Measurements from ENCODE around the gene ZNF511.

The ZNF511 gene

DNA sequence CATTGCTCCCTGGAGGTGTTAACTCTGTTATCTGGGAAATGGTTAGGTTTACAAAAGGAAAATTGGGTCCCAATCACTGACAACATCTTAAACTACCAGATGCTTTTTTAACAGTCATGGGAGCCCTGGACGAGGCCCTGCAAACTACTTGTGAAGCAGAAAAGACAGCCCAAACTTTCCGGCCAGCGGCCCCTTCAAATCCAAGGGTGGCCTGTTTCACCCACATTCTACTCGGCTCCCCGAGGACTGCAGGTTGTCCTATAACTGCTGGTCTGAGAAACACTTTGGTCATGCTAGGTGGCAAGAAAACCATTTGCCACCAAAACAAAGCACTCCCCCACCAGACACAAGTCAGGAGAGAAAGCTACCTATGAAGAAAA lies 2.6 kb upstream of the ZNF511 start:
- TF ChIP-seq ZBTB7A (IDR thresholded peaks at IDR 0.05; ENCODE audit: low read depth) (no peak), RAD21 (IDR thresholded peaks at IDR 0.05; ENCODE audit: low read depth) (no peak), CEBPB (IDR thresholded peaks at IDR 0.05) (no peak), TEAD4 (IDR thresholded peaks at IDR 0.05) (no peak), CREB1 (IDR thresholded peaks at IDR 0.05; ENCODE audit: low read depth) (no peak), TAF1 (IDR thresholded peaks at IDR 0.05; ENCODE audit: low read depth) (no peak), EGR1 (IDR thresholded peaks at IDR 0.05) (no peak), TCF12 (IDR thresholded peaks at IDR 0.05; ENCODE audit: low read depth) (no peak), EP300 (IDR thresholded peaks at IDR 0.05; ENCODE audit: borderline replicate concordance) (no peak), FOXM1 (IDR thresholded peaks at IDR 0.05; ENCODE audit: borderline replicate concordance, low read depth) (no peak), NFIC (IDR thresholded peaks at IDR 0.05) (no peak), YY1 (IDR thresholded peaks at IDR 0.05; ENCODE audit: low read depth) (no peak)
- TF ChIP-seq, protein P1, sequence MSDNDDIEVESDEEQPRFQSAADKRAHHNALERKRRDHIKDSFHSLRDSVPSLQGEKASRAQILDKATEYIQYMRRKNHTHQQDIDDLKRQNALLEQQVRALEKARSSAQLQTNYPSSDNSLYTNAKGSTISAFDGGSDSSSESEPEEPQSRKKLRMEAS (IDR thresholded peaks at IDR 0.05): no peak
- TF ChIP-seq, protein P2, sequence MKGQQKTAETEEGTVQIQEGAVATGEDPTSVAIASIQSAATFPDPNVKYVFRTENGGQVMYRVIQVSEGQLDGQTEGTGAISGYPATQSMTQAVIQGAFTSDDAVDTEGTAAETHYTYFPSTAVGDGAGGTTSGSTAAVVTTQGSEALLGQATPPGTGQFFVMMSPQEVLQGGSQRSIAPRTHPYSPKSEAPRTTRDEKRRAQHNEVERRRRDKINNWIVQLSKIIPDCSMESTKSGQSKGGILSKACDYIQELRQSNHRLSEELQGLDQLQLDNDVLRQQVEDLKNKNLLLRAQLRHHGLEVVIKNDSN (IDR thresholded peaks at IDR 0.05): no peak
- TF ChIP-seq, protein P3, sequence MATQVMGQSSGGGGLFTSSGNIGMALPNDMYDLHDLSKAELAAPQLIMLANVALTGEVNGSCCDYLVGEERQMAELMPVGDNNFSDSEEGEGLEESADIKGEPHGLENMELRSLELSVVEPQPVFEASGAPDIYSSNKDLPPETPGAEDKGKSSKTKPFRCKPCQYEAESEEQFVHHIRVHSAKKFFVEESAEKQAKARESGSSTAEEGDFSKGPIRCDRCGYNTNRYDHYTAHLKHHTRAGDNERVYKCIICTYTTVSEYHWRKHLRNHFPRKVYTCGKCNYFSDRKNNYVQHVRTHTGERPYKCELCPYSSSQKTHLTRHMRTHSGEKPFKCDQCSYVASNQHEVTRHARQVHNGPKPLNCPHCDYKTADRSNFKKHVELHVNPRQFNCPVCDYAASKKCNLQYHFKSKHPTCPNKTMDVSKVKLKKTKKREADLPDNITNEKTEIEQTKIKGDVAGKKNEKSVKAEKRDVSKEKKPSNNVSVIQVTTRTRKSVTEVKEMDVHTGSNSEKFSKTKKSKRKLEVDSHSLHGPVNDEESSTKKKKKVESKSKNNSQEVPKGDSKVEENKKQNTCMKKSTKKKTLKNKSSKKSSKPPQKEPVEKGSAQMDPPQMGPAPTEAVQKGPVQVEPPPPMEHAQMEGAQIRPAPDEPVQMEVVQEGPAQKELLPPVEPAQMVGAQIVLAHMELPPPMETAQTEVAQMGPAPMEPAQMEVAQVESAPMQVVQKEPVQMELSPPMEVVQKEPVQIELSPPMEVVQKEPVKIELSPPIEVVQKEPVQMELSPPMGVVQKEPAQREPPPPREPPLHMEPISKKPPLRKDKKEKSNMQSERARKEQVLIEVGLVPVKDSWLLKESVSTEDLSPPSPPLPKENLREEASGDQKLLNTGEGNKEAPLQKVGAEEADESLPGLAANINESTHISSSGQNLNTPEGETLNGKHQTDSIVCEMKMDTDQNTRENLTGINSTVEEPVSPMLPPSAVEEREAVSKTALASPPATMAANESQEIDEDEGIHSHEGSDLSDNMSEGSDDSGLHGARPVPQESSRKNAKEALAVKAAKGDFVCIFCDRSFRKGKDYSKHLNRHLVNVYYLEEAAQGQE (IDR thresholded peaks at IDR 0.05; ENCODE audit: low read depth): no peak

DNA sequence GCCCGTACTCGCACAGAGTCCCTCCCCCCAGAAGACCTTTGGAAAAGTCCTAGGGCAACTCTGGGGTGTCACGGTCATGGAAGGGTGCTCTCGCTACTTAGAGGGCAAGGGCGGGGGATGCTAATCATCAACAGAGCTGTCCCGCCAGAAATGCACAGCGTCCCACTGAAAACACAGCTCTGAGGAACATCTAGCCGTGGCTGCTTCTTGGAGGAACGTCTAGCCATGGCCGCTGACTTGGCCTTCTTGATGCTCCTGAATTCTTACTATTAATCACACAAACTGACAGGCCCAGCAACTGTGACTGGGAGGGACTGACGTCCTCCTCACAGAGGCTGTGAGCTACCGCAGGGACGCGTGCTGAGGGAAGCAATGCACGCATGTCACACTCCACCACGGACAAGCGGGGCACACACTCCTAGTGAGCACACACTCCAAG lies 1.8 kb upstream of the ZNF511 start:
- no peak for TF ChIP-seq ZBTB7A (IDR thresholded peaks at IDR 0.05; ENCODE audit: low read depth)
- no peak for TF ChIP-seq TCF12 (IDR thresholded peaks at IDR 0.05; ENCODE audit: low read depth)
- TF ChIP-seq TEAD4 (IDR thresholded peaks at IDR 0.05): no peak
- TF ChIP-seq YY1 (IDR thresholded peaks at IDR 0.05; ENCODE audit: low read depth): no peak
- no peak for TF ChIP-seq EGR1 (IDR thresholded peaks at IDR 0.05)
- no peak for TF ChIP-seq RAD21 (IDR thresholded peaks at IDR 0.05; ENCODE audit: low read depth)
- no peak for TF ChIP-seq FOXM1 (IDR thresholded peaks at IDR 0.05; ENCODE audit: borderline replicate concordance, low read depth)
- TF ChIP-seq CREB1 (IDR thresholded peaks at IDR 0.05; ENCODE audit: low read depth): no peak
- no peak for TF ChIP-seq EP300 (IDR thresholded peaks at IDR 0.05; ENCODE audit: borderline replicate concordance)
- TF ChIP-seq, protein P1 (IDR thresholded peaks at IDR 0.05): no peak
- no peak for TF ChIP-seq TAF1 (IDR thresholded peaks at IDR 0.05; ENCODE audit: low read depth)
- TF ChIP-seq, protein P3 (IDR thresholded peaks at IDR 0.05; ENCODE audit: low read depth): no peak
- no peak for TF ChIP-seq CEBPB (IDR thresholded peaks at IDR 0.05)
- TF ChIP-seq, protein P2 (IDR thresholded peaks at IDR 0.05): no peak
- no peak for TF ChIP-seq NFIC (IDR thresholded peaks at IDR 0.05)

DNA sequence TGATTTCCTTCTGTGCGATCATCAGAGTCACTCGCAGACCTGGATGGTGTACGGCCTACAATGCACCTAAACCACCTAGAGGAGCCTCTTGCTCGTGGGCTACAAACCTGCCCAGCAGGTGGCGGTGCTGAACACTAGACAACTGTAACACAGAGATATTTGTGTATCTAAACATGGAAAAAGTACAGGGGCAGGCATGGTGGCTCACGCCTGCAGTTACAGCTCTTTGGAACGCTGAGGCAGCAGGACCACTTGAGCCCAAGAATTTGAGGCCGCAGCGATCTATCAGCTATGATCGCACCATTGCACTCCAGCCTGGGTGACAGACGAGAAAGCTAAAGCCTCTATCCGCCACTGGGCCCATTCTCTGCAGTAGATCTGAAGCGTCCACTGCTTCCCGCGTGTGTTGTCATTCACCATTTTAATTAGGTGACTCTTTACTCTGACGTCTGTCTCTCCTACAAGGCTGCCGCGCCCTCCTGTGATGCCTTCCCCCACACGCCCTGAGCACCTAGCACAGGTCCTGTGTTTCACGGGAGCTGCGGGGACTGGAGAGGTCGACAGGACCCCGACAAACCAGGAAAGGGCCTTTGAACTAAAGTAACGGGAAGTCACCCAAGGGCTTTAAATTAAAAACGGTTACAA lies 816 bp upstream of the ZNF511 start:
- TF ChIP-seq RAD21 (IDR thresholded peaks at IDR 0.05; ENCODE audit: low read depth): peak; percentile 54; the same call in 1 of the 2 replicates
- TF ChIP-seq, protein P1 (IDR thresholded peaks at IDR 0.05): peak; percentile 60
- 0 out of 2 replicates have a peak, but pooled peaks have one; percentile 27 for TF ChIP-seq TEAD4 (IDR thresholded peaks at IDR 0.05)
- no peak for TF ChIP-seq NFIC (IDR thresholded peaks at IDR 0.05)
- TF ChIP-seq YY1 (IDR thresholded peaks at IDR 0.05; ENCODE audit: low read depth): 0 out of 2 replicates have a peak, but pooled peaks have one; percentile 39
- no peak for TF ChIP-seq TAF1 (IDR thresholded peaks at IDR 0.05; ENCODE audit: low read depth)

DNA sequence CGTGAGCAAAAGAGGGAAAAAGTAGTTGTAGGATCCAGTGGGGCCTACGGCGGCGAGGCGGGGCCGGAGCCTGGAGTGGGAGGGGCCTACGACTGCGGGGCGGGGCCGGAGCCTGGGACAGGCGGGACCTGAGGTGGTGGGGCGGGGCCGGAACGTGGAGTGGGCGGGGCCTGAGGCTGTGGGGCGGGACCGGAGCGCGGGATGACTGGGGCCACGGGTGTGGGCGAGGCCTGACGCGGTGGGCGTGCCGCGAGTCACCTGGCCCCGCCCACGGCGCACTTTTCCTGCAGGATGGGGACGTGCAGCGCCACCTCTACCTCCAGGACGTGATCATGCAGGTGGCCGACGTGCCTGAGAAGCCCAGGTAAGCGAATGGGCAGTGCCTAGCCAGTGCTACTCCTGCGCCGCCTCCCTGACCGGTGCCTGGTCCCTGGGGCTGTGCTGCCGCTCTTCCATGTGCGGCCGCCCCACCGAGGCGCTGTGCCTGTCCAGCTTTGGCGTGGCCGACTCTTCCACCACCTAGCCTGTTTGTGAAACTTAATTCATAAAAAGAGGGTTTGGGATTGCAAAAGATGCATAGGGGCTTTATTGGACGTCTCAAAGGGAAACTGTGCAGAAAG lies 496 bp downstream of the ZNF511 start:
- no peak for TF ChIP-seq TCF12 (IDR thresholded peaks at IDR 0.05; ENCODE audit: low read depth)
- TF ChIP-seq CREB1 (IDR thresholded peaks at IDR 0.05; ENCODE audit: low read depth): no peak
- TF ChIP-seq FOXM1 (IDR thresholded peaks at IDR 0.05; ENCODE audit: borderline replicate concordance, low read depth): no peak
- TF ChIP-seq, protein P2 (IDR thresholded peaks at IDR 0.05): peak; percentile 63
- TF ChIP-seq, protein P1 (IDR thresholded peaks at IDR 0.05): peak; percentile 85
- no peak for TF ChIP-seq ZBTB7A (IDR thresholded peaks at IDR 0.05; ENCODE audit: low read depth)
- no peak for TF ChIP-seq CEBPB (IDR thresholded peaks at IDR 0.05)
- TF ChIP-seq TEAD4 (IDR thresholded peaks at IDR 0.05): 0 out of 2 replicates have a peak, but pooled peaks have one; percentile 3
- no peak for TF ChIP-seq EP300 (IDR thresholded peaks at IDR 0.05; ENCODE audit: borderline replicate concordance)
- TF ChIP-seq NFIC (IDR thresholded peaks at IDR 0.05): 0 out of 2 replicates have a peak, but pooled peaks have one; percentile 10
- TF ChIP-seq YY1 (IDR thresholded peaks at IDR 0.05; ENCODE audit: low read depth): peak; percentile 41; the same call in 1 of the 2 replicates
- TF ChIP-seq, protein P3 (IDR thresholded peaks at IDR 0.05; ENCODE audit: low read depth): no peak
- peak; percentile 14; the same call in 1 of the 2 replicates for TF ChIP-seq TAF1 (IDR thresholded peaks at IDR 0.05; ENCODE audit: low read depth)
- TF ChIP-seq EGR1 (IDR thresholded peaks at IDR 0.05): no peak
- no peak for TF ChIP-seq RAD21 (IDR thresholded peaks at IDR 0.05; ENCODE audit: low read depth)
